Upper lobe of left lung (tissue), 6 donors: ENCODE data around the gene SPATA32. TPM values are rescaled to one million over a fixed set of nuclear protein-coding genes. Genes with fewer than 3 reads are reported as not detected.

ENCODE experiments used
- ATAC-seq, 2 donors: fragments of 200-7000 bp; cut with Tn5 transposase; one replicate each; pipeline ENCODE4 v1.9.1; 2022; ENCODE audit warnings: mild to moderate bottlenecking in 2 of 2, moderate library complexity in 2 of 2; ENCODE audit not compliant: low FRiP score in 2 of 2
- DNase-seq, 2 donors: peaks; one replicate each; pipeline ENCODE4 v3.0.0-alpha.2; 2019 to 2020
- H3K27ac ChIP-seq, 4 donors: fragments of 200-600 bp; sonication (generic); one replicate each; pipeline ENCODE4 v1.5.1; 2016 to 2019
- H3K27me3 ChIP-seq, 4 donors: fragments of 200-600 bp; sonication (generic); one replicate each; pipeline ENCODE4 v1.5.1; 2017 to 2019
- H3K36me3 ChIP-seq, 4 donors: fragments of 200-600 bp; sonication (generic); one replicate each; pipeline ENCODE4 v1.5.1; 2016 to 2019
- H3K4me1 ChIP-seq, 4 donors: fragments of 200-600 bp; sonication (generic); one replicate each; pipeline ENCODE4 v1.5.1; 2018 to 2019
- H3K4me3 ChIP-seq, 4 donors: fragments of 200-600 bp; sonication (generic); one replicate each; pipeline ENCODE4 v1.5.1; 2017 to 2019; ENCODE audit warnings: mild to moderate bottlenecking in 2 of 4, moderate library complexity in 1 of 4
- H3K9me3 ChIP-seq, 4 donors: fragments of 200-600 bp; sonication (generic); one replicate each; pipeline ENCODE4 v1.5.1; 2018 to 2019
- CTCF ChIP-seq, 6 experiments: fragments of 450-650 bp in 4 of 6; fragments of 200-600 bp in 2 of 6; sonication (generic) in 2 of 6; IDR thresholded peaks; one replicate each; pipeline ENCODE4 v1.5.1; 2016 to 2019; ENCODE audit warnings: antibody characterized with exemption in 6 of 6
- EP300 ChIP-seq, 4 donors: sonication (generic); formaldehyde crosslinking; IDR thresholded peaks; one replicate each; pipeline ENCODE4 v1.5.1; 2017; ENCODE audit warnings: antibody characterized with exemption in 4 of 4, control low read depth in 2 of 4
- POLR2A ChIP-seq, 4 donors: fragments of 450-650 bp; IDR thresholded peaks; one replicate each; pipeline ENCODE4 v1.5.1; 2016 to 2017; ENCODE audit warnings: antibody characterized with exemption in 4 of 4, mild to moderate bottlenecking in 2 of 4
- POLR2AphosphoS5 ChIP-seq, 2 donors: sonication (generic); formaldehyde crosslinking; IDR thresholded peaks; one replicate each; pipeline ENCODE4 v1.5.1; 2017; ENCODE audit warnings: antibody characterized with exemption in 2 of 2
- WGBS, 2 donors: methylation state at CpG; one replicate each; pipeline ENCODE4 v1.1.5; 2017 to 2018; 5-methylcytosine and 5-hydroxymethylcytosine counted together
- total RNA-seq, 6 donors: library from RNA; depleted of rRNA in 4 of 6; stranded (reverse); fragments of >200 nt in 4 of 6; gene quantifications; one replicate each; pipeline versions ENCODE4 v1.1.0 to v1.2.1, GENCODE V29; 2016 to 2021
- donor health status: DM: no; HTN: no; CAD: no; lungs with moderate emphysema.
- donor health status: DM: no; HTN: yes; CAD: no; lungs with severe emphysema.

Gene SPATA32
- total RNA-seq, 6 donors from 2014 or later: 0.20 TPM; not detected in 5

GRCh38 chr17:45271603-45272002 is 9.7 kb upstream of the SPATA32 start:
- WGBS, 2 donors: 100% methylated on average over 3 of the region's 3 CpGs
- DNase-seq (no peak), ATAC-seq (no peak)

GRCh38 chr17:45270828-45271418 is 9.0 kb upstream of the SPATA32 start:
- Histone ChIP-seq H3K36me3 (peaks cover 33 to 87% (median 77%) of the 10 kb centered on the region in 4 donors), H3K27me3 (no peaks in the 10 kb centered on the region), H3K27ac (no peak overlapping the region), H3K9me3 (no peaks in the 10 kb centered on the region), H3K4me1 (no peaks in the 10 kb centered on the region), H3K4me3 (no peak overlapping the region)
- DNase-seq (peak in 1 of 2 donors; percentile 82), ATAC-seq (peak in 1 of 2 donors; percentile 16)
- 80 to 95% methylated on average over 4 to 13 of the region's 13 CpGs for WGBS, 2 donors
- TF ChIP-seq EP300 (IDR thresholded peaks at IDR 0.05) (no peak), POLR2A (IDR thresholded peaks at IDR 0.05) (no peak), CTCF (IDR thresholded peaks at IDR 0.05) (peak; percentile 25 to 52 (median 44)), POLR2AphosphoS5 (IDR thresholded peaks at IDR 0.05) (no peak)

More at GRCh38 chr17:45271603-45272002, 9.7 kb upstream of the SPATA32 start:
- no peaks in the 10 kb centered on the region for H3K9me3 ChIP-seq
- no peak for TF ChIP-seq POLR2AphosphoS5 (IDR thresholded peaks at IDR 0.05)
- TF ChIP-seq EP300 (IDR thresholded peaks at IDR 0.05): no peak
- no peak for TF ChIP-seq POLR2A (IDR thresholded peaks at IDR 0.05)
- no peak for TF ChIP-seq CTCF (IDR thresholded peaks at IDR 0.05)
- peaks cover 33 to 81% (median 70%) of the 10 kb centered on the region in 4 donors for H3K36me3 ChIP-seq
- no peaks in the 10 kb centered on the region for H3K27me3 ChIP-seq
- H3K27ac ChIP-seq: no peak overlapping the region
- H3K4me1 ChIP-seq: peaks cover 0 to 4% (median 0%) of the 10 kb centered on the region in 4 donors
- no peak overlapping the region for H3K4me3 ChIP-seq

GRCh38 chr17:45269912-45270311 is 8.0 kb upstream of the SPATA32 start:
- Histone ChIP-seq H3K4me1 (no peaks in the 10 kb centered on the region), H3K4me3 (no peak overlapping the region), H3K9me3 (no peaks in the 10 kb centered on the region), H3K27me3 (no peaks in the 10 kb centered on the region), H3K36me3 (peaks cover 35 to 96% (median 85%) of the 10 kb centered on the region in 4 donors), H3K27ac (no peak overlapping the region)
- 85 to 88% methylated on average over 3 to 7 of the region's 7 CpGs for WGBS, 2 donors
- ATAC-seq (no peak), DNase-seq (no peak)
- no peak for TF ChIP-seq POLR2AphosphoS5 (IDR thresholded peaks at IDR 0.05)
- TF ChIP-seq POLR2A (IDR thresholded peaks at IDR 0.05): no peak
- no peak for TF ChIP-seq CTCF (IDR thresholded peaks at IDR 0.05)
- no peak for TF ChIP-seq EP300 (IDR thresholded peaks at IDR 0.05)

DNA sequence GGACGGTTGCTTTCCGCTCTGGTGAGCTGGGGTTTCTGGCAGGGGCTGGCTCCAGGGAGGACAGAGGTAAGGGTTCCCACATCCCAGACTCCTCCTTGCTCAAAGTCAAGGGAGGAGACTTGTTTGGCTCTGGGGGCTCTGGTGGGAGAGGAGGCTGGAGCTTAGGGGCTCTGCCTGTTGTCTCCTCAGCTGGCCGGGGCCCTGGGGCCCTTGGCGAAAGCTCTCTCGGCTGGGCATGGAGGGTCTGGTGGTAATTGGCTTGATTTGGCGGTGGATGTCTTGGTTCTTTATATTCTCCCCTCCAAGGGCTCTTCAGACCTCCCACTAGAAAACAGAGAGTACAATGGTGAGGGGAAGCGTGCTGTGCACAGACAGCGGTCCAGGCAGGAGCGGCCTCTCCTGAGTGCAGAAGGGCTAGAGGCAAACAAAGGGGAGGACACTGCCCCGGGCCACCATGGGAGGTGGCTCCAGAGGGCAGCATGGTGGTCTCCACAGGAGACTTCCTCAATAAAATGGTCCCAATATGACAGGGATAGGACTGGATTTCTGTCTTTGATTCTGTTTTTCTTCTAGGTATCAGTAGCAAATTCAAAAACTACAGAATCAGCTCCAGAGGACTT is 5.7 kb upstream of the SPATA32 start:
- WGBS, 2 donors: 94 to 95% methylated on average over 9 to 10 of the region's 10 CpGs
- Histone ChIP-seq H3K4me3 (no peak overlapping the region), H3K36me3 (peaks cover 30 to 95% (median 77%) of the 10 kb centered on the region in 4 donors), H3K27me3 (no peaks in the 10 kb centered on the region), H3K9me3 (no peaks in the 10 kb centered on the region), H3K27ac (no peak overlapping the region), H3K4me1 (peaks cover 3 to 11% (median 10%) of the 10 kb centered on the region in 4 donors)
- no peak for DNase-seq
- ATAC-seq: no peak
- no peak for TF ChIP-seq POLR2AphosphoS5 (IDR thresholded peaks at IDR 0.05)
- TF ChIP-seq CTCF (IDR thresholded peaks at IDR 0.05): no peak
- TF ChIP-seq POLR2A (IDR thresholded peaks at IDR 0.05): no peak
- TF ChIP-seq EP300 (IDR thresholded peaks at IDR 0.05): no peak
